Activated CD8-positive, alpha-beta memory T cell treated with anti-CD3 and anti-CD28 coated beads for 48 hours (primary cell): ENCODE data around the gene CDV3.

Source experiments
- DNase-seq, 3 experiments: peaks; one replicate each; pipeline ENCODE4 v3.0.0-alpha.2; 2020; ENCODE audit warnings: low read depth in 2 of 3, low spot score in 2 of 3

CDV3 gene

DNA sequence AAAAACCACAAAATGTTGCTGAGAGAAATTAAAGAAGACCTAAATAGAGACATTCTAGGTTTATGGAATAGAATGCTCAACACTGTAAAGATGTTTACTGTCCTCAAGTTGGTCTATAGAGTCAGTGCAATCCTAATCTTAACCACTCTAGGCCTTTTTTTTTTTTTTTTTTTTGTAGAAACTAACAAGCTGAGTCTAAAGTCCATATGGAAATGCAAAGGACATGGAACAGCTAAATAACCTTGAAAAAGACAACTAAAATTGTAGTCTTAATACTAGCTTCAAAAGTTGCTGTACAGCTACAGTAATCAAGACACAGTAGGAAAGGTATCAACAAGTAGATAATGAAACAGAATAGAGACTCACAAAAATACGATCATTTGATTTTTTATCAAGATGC, 32.9 kb downstream of the CDV3 start:
- DNase-seq, result no peak

DNA sequence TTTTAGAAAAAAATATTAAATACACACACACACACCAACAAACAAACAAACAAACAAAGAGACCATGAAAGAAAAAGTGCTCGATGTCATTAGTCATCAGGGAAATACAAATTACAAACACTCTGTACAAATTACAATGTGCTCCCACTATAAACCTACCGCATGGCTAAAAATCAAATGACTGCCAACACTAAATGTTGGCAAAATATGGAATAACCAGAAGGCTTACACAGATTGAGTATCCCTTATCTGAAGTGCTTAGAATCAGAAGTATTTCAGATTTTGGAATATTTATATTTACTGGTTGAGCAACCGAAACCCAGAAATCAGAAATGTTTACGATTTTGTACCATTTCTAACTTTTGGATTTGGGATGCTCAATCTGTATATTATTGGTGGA, 33.4 kb downstream of the CDV3 start:
- DNase-seq, result no peak

DNA sequence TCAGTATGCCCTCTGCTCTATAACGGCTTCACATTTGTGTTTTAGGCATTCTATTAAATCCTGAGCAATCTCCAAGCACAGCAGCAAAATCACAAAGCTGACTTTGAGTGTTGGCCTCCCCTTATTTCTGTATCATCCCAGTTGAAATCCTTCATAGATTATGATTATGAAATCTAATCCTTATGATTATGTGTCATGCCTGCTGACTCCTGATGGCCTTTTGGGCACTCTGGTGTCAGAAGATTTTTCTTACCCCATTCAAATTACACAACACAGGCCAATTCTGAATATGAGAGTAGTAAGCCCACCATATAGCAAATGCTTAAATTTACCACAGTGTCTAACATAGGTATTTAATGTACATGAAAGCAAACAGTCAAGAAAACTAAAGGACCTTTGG, 34.3 kb downstream of the CDV3 start:
- no peak for DNase-seq

DNA sequence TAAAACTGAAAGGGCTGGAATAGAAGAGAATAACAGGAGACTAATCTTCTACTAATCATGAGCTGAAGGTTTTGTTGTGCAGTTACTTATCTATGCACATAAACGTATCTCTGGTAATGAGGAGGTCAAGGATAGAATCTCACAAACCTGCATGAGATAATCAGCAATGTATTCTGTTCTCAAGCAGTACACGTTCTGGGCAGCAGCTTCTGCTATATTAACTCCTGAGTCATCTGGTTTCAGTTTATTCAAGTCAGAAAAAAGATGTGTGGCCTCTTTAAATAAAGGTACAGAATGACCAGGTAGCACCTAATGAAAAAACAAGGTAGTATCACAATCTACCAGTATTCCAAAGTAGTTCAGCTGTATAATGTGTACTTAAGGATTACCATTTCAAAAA, 34.9 kb downstream of the CDV3 start:
- DNase-seq, result no peak

DNA sequence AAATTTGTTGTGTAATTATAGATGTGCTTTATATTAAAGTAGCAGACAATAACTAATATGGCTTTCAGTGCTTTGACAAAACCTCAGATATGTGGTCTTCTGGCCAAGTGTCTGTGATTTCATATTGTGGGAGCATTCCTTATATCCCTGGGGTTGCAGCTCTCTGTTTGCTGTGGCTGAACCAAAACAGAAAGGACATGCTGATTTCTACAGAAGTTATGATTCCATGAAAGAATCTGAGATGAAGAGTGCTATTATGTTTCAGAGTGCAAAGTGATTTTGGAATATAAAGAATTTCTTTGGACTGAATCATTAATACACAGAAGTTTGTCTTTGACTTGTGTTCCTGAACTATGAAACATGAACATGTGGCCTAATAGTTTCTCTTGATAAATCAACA, 36.5 kb downstream of the CDV3 start:
- DNase-seq, result no peak

DNA sequence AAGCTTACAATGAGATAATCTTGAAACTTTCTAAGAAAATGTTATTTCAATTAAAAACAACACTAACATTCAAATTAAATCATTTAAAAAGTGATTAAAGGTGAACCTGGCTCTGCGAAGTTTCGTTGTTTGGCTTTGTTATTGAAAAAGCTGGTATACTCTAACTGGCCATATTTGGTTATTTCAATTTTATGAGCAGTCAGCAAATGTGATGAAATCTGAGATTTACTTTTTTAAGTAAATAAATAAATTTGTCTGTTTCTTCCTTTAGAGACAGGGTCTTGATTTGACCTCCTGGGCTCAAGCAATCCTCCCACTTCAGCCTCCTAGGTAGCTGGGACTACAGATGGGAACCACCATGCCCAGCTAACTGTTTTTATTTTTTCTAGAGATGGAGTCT, 38.0 kb downstream of the CDV3 start:
- no peak for DNase-seq

DNA sequence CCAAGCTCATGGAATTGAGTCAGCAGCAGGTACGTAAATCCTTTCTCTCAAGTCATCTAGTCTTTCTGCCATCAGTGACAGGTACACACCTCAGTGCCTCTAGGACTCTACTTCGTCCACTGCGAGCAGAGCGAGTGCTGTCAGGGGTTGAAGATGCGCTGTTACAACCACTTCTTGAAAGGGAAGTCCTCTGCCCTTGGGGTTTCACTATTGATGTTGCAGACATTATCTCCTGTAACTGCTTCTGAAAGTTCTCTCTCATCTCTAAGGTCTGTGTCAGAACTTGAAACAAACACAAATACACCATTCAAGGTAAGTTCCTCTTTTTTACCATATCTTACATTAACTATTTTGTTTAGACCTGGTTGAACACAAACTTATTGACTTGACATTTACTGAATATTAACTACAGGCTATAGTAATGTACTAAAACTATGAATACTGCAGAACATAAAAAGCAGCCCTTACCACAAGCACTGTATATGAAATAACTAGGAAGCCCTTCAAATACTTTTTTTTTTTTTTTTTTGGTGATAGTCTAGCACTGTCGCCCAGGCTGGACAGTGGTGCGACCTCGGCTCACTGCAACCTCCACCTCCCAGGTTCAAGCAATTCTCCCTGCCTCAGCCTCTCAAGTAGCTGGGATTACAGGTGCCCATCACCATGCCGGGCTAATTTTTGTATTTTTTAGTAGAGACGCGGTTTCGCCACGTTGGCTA, 46.7 kb downstream of the CDV3 start:
- no peak for DNase-seq

DNA sequence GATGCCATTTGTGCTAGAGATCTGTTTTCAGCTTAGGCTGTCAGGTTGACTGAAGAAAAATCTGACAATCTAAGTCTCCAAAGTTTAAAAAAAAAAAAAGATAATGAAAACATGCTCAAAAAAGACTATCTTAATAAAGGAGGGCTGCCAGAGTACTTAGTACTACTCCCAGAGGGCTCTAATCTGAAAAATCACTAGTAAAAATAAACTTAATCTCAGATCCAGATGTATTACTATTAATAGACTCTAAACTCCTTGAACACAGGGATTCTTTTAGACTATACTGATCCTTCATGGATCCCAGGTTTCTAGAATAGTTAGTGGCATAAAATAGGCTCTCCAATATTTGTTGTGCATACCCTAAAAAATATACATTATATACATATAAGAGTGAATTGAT, 54.3 kb downstream of the CDV3 start:
- no peak for DNase-seq

DNA sequence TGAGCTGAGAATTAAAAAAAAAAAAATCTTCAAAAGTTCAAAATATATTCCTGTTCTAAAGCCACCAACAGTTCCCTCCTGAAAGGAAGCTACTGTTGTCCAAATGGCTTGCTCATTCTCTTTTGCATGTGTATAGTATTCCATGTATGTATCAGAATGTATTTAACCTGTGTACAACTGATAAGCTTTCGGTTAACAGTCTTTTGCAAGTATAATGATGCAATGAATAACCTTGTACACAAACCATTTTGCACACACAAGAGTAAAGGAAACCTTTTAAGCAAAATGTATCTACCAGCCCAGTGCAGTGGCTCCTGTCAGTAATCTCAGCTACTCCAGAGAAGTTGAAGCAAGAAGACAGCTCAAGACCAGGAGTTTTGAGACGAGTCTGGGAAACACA, 55.7 kb downstream of the CDV3 start:
- no peak for DNase-seq

DNA sequence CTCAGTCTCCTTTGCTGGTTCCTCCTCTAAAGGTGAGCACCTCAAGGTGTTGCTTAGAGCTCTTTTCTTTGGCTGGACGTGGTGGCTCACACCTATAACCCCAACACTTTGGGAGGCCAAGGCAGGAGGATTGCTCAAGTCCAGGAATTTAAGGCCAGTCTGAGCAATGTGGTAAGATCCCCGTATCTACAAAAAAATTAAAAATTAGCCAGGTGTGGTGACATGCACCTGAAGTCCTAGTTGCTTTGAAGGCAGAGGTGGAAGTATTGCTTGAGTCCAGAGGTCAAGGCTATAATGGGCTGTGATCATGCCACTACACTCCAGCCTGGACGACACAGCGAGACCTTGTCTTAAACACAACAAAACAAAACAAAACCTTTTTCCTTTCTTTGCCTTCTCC, 60.0 kb downstream of the CDV3 start:
- DNase-seq, result no peak
